NK-92 (cell line): ENCODE measurements around the gene RIOK1.
"Not testable (repeated sequence)": the region's sequence is repeated elsewhere in the genome, so short reads cannot be mapped to it uniquely, and the experiment has no call there.

ENCODE experiments used
- DNase-seq: peaks from one replicate; lab custom pipeline; 2025; ENCODE audit not compliant: unreplicated experiment; lab: John Stamatoyannopoulos, UW

RIOK1 gene

DNA sequence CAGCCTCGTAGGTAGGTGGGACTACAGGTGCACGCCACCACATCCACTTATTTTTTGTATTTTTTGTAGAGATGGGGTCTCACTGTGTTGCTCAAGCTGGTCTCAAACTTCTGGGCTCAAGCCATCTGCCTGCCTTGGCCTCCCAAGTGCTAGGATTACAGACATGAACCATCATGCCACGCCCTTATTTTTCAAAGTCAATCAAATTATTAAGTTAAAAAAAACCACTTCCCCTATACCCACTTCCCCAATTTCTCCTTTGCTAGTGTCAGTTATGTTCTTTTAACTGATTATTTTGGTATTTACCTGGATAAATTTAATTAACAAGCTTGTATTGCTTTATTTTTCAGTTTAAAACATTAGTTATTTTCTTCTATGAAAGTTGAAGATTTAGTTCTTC, 49.6 kb downstream of the RIOK1 start:
- no peak for DNase-seq

DNA sequence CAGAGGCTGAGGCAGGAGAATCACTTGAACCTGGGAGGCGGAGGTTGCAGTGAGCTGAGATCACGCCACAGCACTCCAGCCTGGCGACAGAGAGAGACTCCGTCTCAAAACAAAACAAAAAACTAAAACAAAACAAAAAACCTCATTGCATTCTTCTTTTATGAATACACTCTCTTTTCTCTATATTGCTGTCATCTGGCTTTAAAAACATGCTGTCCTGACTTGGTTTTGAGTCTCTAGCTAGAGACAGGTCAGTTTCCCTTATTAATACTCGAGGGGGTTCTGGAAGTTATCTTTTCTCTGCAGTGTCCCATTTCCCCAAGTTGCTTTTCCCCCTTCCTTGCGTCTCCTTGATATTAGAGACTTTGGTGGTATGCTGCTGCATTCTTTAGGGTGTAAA, 50.9 kb downstream of the RIOK1 start:
- DNase-seq: no peak

DNA sequence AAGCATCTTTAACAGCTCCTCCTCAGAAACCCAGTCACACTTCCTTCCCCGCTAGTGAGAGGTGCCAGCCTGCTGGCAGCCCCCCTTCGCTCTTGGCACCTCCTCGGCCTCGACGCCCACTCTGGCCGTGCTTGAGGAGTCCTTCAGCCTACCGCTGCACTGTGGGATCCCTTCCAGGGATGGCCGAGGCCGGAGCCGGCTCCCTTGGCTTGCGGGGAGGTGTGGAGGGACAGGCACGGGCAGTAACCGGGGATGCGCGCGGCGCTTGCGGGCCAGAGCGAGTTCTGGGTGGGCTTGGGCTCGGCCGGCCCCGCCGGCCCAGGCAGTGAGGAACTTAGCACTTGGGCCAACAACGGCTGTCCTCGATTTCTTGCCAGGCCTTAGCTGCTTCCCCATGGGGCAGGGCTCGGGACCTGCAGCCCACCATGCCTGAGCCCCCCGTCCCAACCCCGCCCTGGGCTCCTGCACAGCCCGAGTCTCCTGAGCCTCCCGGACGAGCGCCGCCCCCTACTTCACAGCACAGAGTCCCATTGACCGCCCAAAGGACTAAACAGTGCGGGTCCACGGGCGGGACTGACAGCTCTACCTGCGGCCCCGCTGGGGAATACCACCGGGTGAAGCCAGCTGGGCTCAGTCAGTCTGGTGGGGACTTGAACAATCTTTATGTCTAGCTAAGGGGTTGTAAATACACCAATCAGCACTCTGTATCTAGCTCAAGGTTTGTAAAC, 51.6 kb downstream of the RIOK1 start:
- DNase-seq: no peak

DNA sequence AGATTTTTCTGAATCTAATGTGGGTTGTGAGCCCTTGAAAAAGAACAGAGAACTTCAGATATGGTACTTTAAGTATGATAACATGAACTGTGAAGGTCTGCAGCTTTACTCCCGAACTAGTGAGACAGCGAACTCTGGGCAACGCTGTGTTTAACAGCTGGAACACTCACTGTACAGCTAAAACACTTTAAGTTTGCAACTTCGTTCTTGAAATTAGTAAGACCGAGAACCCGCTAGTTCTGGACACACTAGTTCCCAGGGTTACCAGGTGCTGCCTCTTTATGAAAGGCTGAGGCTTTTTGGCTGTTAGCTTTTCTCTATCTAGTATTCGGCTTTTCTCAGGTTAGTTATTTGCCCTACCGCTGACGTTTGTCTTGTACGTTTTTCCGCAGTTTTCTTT, 52.9 kb downstream of the RIOK1 start:
- no peak for DNase-seq

DNA sequence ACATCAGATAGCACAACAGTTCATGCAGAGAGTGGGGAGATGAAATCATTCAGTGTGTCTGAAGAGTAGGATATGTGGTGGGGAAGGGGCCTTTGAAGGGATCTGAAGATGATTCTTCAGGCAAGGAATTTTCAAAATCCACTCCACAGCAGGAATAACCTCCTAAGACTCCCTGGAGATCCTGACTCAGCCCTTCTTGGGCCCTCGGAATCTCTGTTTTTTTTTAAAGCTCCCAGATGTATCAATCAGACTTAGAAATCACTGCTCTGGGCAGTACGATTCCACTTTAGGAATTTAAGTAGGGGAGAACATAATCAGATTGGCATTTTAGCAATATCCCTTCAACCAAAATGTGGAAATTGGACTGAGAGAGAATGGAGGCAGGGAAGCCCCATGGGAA, 55.5 kb downstream of the RIOK1 start:
- no peak for DNase-seq

DNA sequence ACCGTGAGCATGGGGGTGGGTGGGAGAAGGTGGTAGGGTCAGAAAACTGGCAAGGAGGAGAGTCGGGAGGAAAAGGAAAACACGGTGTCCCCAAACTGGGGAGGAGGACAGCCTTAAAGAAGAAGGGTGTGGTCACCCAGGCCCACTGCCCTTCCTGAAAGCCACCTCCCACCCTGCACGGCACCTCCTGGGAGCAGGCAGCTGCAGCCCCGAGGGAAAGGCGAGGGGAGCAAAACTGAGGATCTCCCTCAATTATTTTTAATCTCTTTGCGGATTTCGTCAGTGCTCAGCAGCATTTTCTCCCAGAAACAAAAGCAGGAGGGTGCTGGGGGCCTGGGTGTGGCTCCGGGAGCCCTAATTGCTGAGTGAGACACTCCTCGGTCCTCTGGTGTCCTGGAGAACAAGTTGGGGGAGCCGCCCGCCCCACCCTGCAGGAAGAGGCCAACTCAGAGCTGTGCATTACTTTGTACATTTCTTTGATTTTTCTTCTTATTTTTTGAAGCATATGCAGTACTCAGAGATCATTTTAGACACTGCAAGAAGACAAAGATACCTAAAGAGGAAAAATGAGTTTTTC, 56.4 kb downstream of the RIOK1 start:
- DNase-seq: no peak

DNA sequence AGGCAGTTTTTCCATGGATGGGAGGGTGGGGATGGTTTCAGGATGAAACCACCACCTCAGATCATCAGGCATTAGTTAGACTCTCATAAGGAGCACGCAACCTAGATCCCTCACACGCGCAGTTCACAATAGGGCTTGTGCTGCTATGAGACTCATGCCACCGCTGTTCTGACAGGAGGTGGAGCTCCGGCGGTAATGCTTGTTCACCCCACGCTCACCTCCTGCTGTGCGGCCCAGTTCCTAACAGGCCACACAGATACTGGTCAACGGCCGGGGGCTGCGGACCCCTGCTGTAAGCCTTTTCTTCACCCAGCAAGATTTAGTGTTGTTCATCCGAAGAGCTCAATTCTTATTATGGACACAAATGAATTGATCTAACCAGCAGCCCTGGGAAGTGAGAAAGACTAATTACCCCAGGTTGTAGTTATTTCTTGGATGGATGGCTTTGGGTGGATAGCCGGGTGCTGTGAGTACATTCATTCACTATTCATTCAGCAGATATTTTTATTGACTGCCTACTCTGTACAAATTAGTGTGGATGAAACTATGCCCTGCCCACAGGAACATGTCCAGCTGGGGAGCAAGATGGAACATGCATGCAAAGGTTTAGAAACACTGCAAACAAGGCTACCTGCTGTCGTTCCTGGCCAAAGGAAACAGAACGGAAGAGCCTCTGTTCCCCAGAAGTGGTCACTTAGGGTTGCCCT, 57.2 kb downstream of the RIOK1 start:
- DNase-seq: no peak

DNA sequence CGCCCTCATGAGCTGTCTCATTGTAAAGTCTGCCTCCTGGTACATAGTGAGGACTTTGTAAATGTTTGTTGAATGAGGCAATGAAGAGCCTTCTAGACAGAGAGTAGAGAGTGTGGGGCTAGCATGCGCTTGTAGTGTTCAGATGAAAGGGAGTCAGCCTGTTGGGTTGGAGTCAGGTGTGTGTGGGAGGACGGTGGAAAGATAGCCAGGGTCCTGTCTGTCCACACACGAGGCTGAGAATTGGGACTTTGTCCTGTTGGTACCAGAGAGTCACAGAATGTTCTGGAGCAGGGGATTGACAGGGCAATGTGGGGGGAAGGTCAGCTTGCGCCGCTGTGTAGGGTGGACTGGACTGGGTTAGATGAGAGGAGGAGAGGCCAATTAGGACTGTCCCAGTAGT, 58.6 kb downstream of the RIOK1 start:
- no peak for DNase-seq

DNA sequence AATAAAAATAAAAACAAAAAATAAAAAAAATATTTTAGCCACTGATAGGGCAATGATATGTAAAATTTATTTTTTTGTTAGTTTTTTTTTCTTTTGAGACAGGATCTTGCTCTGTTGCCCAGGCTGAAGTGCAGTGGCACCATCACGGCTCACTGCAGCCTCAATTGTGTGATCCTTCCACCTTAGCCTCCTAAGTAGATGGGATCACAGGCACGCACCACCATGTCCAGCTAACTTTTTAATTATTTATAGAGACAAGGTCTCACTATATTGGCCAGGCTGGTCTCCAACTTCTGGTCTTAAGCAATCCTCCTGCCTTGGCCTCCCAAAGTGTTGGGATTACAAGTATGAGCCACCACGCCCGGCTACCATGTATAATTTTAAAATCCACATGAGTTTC, 59.4 kb downstream of the RIOK1 start:
- DNase-seq: no peak

DNA sequence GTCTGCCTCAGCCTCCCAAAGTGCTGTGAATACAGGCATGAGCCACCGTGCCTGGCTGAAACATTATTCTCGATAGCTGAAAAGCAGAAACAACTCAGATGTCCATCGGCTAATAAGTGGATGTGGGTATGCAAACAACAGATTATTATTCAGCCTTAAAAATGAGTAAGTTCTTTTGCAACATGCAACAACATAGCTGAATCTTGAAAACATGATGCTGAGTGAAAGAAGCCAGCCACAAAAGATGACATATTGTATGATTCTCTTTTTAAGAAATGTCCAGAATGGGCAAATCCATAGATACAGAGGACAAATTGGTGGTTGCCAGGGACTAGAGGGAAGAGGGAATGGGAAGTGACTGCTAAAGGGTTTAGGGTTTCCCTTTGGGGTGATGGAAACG, 61.7 kb downstream of the RIOK1 start:
- no peak for DNase-seq

DNA sequence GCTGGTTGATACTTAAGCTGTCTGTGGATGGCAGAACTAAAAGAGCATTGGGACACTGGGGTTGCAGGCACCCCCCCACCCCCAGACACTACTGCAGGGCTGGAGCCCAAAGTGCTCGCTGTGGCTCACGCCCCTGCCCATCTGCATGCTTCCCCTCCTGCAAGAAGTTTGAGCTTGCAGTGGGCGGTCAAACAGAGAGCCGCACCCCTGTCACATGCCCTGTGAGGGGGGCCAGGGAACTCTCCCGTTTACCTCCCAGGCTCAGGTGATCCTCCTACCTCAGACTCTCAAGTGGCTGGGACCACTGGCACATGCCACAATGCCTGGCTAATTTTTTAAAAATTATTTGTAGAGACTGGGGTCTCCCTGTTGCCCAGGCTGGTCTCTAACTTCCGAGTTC, 63.3 kb downstream of the RIOK1 start:
- DNase-seq: no peak

DNA sequence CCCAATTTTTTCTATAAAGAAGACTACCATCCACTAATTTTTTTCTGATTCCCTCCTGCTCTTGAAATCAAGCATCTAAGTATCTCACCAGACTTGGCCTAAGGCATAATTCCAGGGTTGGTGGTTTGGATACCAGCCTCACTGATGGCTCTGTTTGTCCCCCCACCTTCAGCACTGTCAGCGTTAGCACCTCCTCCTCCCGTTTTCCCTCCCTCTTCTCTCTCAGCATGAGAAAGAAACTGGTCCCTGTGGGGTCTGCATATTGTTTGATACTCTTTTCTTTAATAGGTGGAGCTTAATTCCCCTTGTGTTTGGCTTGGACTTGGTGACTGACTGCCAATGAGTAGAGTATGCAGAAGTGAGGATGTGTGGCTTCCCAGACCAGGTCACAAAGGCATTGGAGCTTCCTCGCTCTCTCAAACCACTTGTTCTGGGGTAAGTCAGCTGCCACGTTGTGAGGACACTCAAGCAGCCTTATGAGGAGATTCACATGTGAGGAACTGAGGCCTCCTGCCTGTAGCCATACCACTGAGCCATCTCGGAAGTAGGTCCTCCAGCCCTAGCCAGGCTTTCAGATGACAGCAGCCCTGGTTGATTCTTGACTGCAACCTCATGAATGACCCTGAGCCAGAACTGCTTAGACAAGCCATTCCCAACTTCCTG, 65.2 kb downstream of the RIOK1 start:
- DNase-seq: no peak

DNA sequence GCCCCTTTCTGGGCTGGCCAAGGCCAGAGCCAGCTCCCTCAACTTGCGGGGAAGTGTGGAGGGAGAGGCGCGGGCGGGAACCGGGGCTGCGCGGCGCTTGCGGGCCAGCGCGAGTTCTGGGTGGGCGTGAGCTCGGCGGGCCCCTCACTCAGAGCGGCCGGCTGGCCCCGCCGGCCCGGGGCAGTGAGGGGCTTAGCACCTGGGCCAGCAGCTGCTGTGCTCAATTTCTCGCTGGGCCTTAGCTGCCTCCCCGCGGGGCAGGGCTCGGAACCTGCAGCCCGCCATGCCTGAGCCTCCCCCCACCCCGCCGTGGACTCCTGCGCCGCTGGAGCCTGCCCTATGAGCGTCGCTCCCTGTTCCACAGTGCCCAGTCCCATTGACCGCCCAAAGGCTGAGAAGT, 66.7 kb downstream of the RIOK1 start:
- DNase-seq: not testable (repeated sequence)

DNA sequence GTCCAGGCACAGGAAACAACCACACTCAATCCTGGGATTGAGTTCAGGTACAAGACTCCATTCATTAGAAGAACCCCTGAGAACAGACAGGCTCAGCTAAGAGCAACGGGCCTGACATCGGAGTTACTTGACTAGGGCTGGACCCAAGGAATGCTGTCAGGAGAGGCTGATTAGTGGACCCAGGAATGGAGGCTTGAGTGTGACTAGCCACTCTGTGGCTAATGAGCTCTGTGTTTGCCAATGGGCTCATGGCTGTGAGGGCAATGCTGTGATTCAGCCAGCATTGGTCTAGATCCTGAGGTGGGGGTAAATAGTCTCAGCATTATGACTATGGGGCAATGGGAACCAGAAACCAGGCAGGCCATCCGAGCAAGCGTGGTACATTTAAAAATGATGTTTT, 71.8 kb downstream of the RIOK1 start:
- no peak for DNase-seq

DNA sequence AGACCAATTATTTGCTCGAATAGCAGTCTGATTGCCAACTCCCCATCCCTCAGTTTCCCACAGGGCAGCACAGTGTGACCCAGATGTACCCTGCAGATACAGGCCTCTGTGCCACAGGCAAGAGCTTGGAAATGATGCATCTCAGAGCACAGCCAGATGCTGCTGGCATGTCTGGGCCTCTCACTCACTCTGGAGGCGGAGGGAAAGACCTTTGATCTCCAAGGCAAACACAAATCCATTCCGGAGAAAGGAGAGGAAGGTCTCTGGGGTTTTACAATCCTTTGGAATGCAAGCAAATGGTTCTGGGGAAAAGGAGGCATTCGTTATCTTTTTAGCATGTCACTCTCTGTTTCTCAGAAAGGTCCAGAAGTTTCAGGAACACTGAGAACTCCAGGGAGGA, 74.2 kb downstream of the RIOK1 start:
- no peak for DNase-seq

DNA sequence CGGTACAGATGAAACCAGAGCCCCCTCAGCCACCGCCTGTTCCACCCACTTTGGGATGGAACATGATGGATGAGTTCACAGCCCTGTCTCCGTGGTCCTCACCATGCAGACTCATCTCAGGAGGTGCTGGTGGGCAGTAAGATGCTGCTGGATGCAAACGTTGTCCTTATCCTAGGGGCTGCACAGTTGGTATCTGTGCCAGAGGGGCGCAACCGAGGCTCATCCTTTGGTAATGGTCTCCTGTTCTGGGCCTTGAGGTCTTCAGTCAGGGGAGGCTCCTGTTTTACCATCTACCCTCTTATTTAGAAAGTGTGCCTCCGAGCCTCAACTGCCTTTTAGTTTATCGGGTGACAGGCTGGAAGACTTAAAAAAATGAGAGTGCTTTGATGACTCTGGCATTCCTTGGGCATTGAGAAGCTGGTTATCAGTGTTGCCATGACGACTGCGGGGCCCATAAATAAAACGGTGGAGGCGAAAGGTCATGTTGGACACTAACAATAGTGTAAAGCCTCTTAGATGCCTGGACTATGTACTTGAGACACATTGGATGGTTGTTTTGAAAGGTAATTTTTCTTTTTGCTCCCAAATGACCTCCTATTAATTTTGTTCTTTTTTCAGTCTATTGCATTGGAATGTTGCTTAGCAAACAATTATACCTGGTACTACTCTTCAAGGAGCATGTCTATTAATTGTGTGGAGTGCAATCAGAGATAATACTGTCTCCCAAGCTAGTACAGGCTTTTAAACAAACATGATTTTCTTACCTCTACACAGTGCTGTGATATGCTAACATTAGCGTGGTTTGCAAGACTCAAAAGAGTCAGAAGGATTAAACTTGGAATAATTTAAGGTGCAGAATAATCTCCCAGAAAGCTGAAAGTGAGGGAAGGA, 77.6 kb downstream of the RIOK1 start:
- DNase-seq: no peak
